H1 (cell line): ENCODE measurements around the gene CSNK1D. TPM values are rescaled to one million over a fixed set of nuclear protein-coding genes. Genes with fewer than 3 reads are reported as not detected.

Experiments used
- CTCF ChIA-PET: fragments of 300-600 bp; sonication (Branson Sonifier 250); formaldehyde crosslinking; loops from one replicate; lab custom pipeline; 2021; ENCODE audit not compliant: partially characterized antibody; lab: Charles Lee
- POLR2A ChIA-PET: fragments of 300-600 bp; sonication (Branson Sonifier 250); formaldehyde crosslinking; loops from one replicate; lab custom pipeline; 2021; ENCODE audit warnings: inconsistent platforms; ENCODE audit not compliant: partially characterized antibody; lab: Charles Lee
- DNase-seq, 2 experiments: peaks; one replicate each; pipeline versions ENCODE4 v3.0.0 to v3.0.0-alpha.2; 2010 to 2022; ENCODE audit warnings: low spot score in 2 of 2, low read depth in 1 of 2, mixed read lengths in 1 of 2
- FAIRE-seq: peaks from 2 replicates; lab custom pipeline; 2011; peaks lifted over from hg19 to GRCh38; lab: Jason Lieb, UNC
- H2AFZ ChIP-seq: 2 replicates; pipeline ENCODE4 v1.8.1; 2012; ENCODE audit warnings: low read length, inconsistent platforms
- H2AK5ac ChIP-seq: 2 replicates; pipeline ENCODE4 v1.6.1; 2013; ENCODE audit warnings: low read depth, low read length
- H2BK120ac ChIP-seq: replicated peaks from 2 replicates; pipeline ENCODE3; 2013; ENCODE audit warnings: low read depth, low read length, inconsistent platforms
- H2BK12ac ChIP-seq: 2 replicates; pipeline ENCODE4 v1.6.1; 2013; ENCODE audit warnings: low read depth, low read length
- H2BK15ac ChIP-seq: 2 replicates; pipeline ENCODE4 v1.6.1; 2013; ENCODE audit warnings: low read length
- H2BK20ac ChIP-seq: 2 replicates; pipeline ENCODE4 v1.6.1; 2013; ENCODE audit warnings: low read length
- H2BK5ac ChIP-seq: 2 replicates; pipeline ENCODE4 v1.6.1; 2013; ENCODE audit warnings: low read depth, low read length
- H3K14ac ChIP-seq: 2 replicates; pipeline ENCODE4 v1.6.1; 2013; ENCODE audit warnings: inconsistent platforms; ENCODE audit not compliant: insufficient read length
- H3K18ac ChIP-seq: 2 replicates; pipeline ENCODE4 v1.6.1; 2013; ENCODE audit warnings: low read length; ENCODE audit errors: extremely low read depth
- H3K23ac ChIP-seq: 2 replicates; pipeline ENCODE4 v1.6.1; 2013; ENCODE audit warnings: inconsistent platforms; ENCODE audit not compliant: insufficient read length
- H3K23me2 ChIP-seq: 2 replicates; pipeline ENCODE4 v1.6.1; 2013; ENCODE audit warnings: low read depth, low read length
- H3K27ac ChIP-seq: 2 replicates; pipeline ENCODE4 v1.6.1; 2011; ENCODE audit warnings: low read depth, low read length, inconsistent platforms
- H3K27me3 ChIP-seq, 4 experiments: replicated peaks in 1 of 4; 1 replicate in 1 of 4; 2 replicates in 3 of 4; pipeline versions ENCODE4 v1.6.1 to v1.8.1; 2011 to 2013; ENCODE audit warnings: low read length in 3 of 4, mild to moderate bottlenecking in 3 of 4, inconsistent platforms in 2 of 4, mixed read lengths in 2 of 4, moderate library complexity in 1 of 4; ENCODE audit not compliant: control insufficient read depth in 3 of 4, insufficient read depth in 3 of 4; ENCODE audit errors: extremely low read depth in 1 of 4
- H3K36me3 ChIP-seq, 4 experiments: 2 replicates each; pipeline versions ENCODE4 v1.6.1 to v1.8.1; 2011 to 2013; ENCODE audit warnings: mild to moderate bottlenecking in 4 of 4, low read length in 3 of 4, moderate library complexity in 2 of 4, control low read depth in 1 of 4, inconsistent platforms in 1 of 4; ENCODE audit not compliant: insufficient read depth in 4 of 4, control insufficient read depth in 2 of 4
- H3K4ac ChIP-seq: replicated peaks from 2 replicates; pipeline ENCODE3; 2013; ENCODE audit warnings: low read length, low read depth, mixed read lengths, inconsistent platforms; ENCODE audit not compliant: insufficient read length
- H3K4me1 ChIP-seq, 4 experiments: replicated peaks in 1 of 4; 1 replicate in 1 of 4; 2 replicates in 3 of 4; pipeline versions ENCODE4 v1.6.1 to v1.8.1; 2011 to 2013; ENCODE audit warnings: low read length in 3 of 4, inconsistent platforms in 2 of 4, mixed read lengths in 1 of 4; ENCODE audit not compliant: insufficient read depth in 4 of 4, control insufficient read depth in 3 of 4
- H3K4me2 ChIP-seq, 2 experiments: 2 replicates each; pipeline versions ENCODE4 v1.6.1 to v1.8.1; 2011 to 2013; ENCODE audit warnings: low read depth in 2 of 2, low read length in 2 of 2, control low read depth in 1 of 2, inconsistent platforms in 1 of 2, mild to moderate bottlenecking in 1 of 2; ENCODE audit not compliant: insufficient read depth in 1 of 2
- H3K4me3 ChIP-seq, 4 experiments: fragments of 200-600, 300-600 bp in 1 of 4; sonication (generic), shearing (Covaris generic), sonication (Bioruptor Twin) in 1 of 4; 2 replicates each; pipeline versions ENCODE4 v1.5.1 to v1.8.1; 2011 to 2016; ENCODE audit warnings: low read length in 4 of 4, low read depth in 3 of 4, control low read depth in 2 of 4, inconsistent platforms in 2 of 4, mild to moderate bottlenecking in 2 of 4, mixed read lengths in 1 of 4, moderate library complexity in 1 of 4; ENCODE audit not compliant: insufficient read depth in 2 of 4; ENCODE audit errors: extremely low read depth in 1 of 4
- H3K56ac ChIP-seq: replicated peaks from 2 replicates; pipeline ENCODE3; 2013; ENCODE audit warnings: low read depth, mild to moderate bottlenecking, mixed read lengths, low read length, inconsistent platforms; ENCODE audit not compliant: insufficient read length
- H3K79me1 ChIP-seq: 2 replicates; pipeline ENCODE4 v1.6.1; 2013; ENCODE audit warnings: low read depth, low read length, control low read depth
- H3K79me2 ChIP-seq, 2 experiments: 2 replicates each; pipeline versions ENCODE4 v1.6.1 to v1.8.1; 2012 to 2013; ENCODE audit warnings: low read length in 2 of 2, mild to moderate bottlenecking in 2 of 2, inconsistent platforms in 1 of 2; ENCODE audit not compliant: insufficient read depth in 2 of 2, control insufficient read depth in 1 of 2
- H3K9ac ChIP-seq, 4 experiments: replicated peaks in 1 of 4; 1 replicate in 1 of 4; 2 replicates in 3 of 4; pipeline versions ENCODE4 v1.6.1 to v1.8.1; 2011 to 2013; ENCODE audit warnings: low read depth in 3 of 4, low read length in 3 of 4, control low read depth in 2 of 4, mild to moderate bottlenecking in 2 of 4, moderate library complexity in 2 of 4, inconsistent platforms in 1 of 4; ENCODE audit errors: extremely low read depth in 1 of 4
- H3K9me3 ChIP-seq, 2 experiments: 2 replicates each; pipeline versions ENCODE4 v1.6.1 to v1.8.1; 2012 to 2013; ENCODE audit warnings: mild to moderate bottlenecking in 2 of 2, moderate library complexity in 2 of 2, control low read depth in 1 of 2, inconsistent platforms in 1 of 2, low read depth in 1 of 2, low read length in 1 of 2, mixed read lengths in 1 of 2; ENCODE audit not compliant: insufficient read depth in 2 of 2
- H4K20me1 ChIP-seq, 2 experiments: replicated peaks in 1 of 2; 2 replicates each; pipeline versions ENCODE3 to v1.8.1; 2011 to 2013; ENCODE audit warnings: inconsistent platforms in 2 of 2, low read length in 2 of 2, mild to moderate bottlenecking in 1 of 2; ENCODE audit not compliant: insufficient read depth in 2 of 2, control insufficient read depth in 1 of 2
- H4K5ac ChIP-seq: 2 replicates; pipeline ENCODE4 v1.6.1; 2013; ENCODE audit warnings: low read length, low read depth, mixed read lengths, inconsistent platforms; ENCODE audit not compliant: insufficient read length
- H4K8ac ChIP-seq: 2 replicates; pipeline ENCODE4 v1.8.0; 2013; ENCODE audit warnings: mild to moderate bottlenecking, moderate library complexity, low read length, inconsistent platforms; ENCODE audit not compliant: insufficient read depth; ENCODE audit errors: extremely low read depth
- H4K91ac ChIP-seq: replicated peaks from 2 replicates; pipeline ENCODE3; 2013; ENCODE audit warnings: low read length, mixed read lengths, inconsistent platforms; ENCODE audit not compliant: insufficient read length
- CREB1 ChIP-seq: IDR thresholded peaks from 2 replicates; pipeline ENCODE4 v1.6.1; 2012; ENCODE audit warnings: inconsistent platforms
- HDAC6 ChIP-seq: IDR thresholded peaks from one replicate; pipeline ENCODE4 v1.7.1; 2012; ENCODE audit warnings: low read depth, mild to moderate bottlenecking, inconsistent platforms, low read length, moderate library complexity
- RFX5 ChIP-seq: IDR thresholded peaks from 2 replicates; pipeline ENCODE4 v1.6.1; 2011; ENCODE audit warnings: low read depth, low read length, improper control_type of control experiment, borderline replicate concordance
- RNF2 ChIP-seq: fragments of 200-900, 300-1000 bp; sonication (generic); IDR thresholded peaks from 2 replicates; pipeline ENCODE4 v1.7.1; 2016; ENCODE audit warnings: borderline replicate concordance, low read depth, mild to moderate bottlenecking, antibody characterized with exemption, low read length; ENCODE audit not compliant: poor library complexity, severe bottlenecking; ENCODE audit errors: missing control alignments
- RXRA ChIP-seq: IDR thresholded peaks from 2 replicates; pipeline ENCODE4 v1.6.1; 2011; ENCODE audit warnings: low read depth, mild to moderate bottlenecking, low read length, moderate library complexity; ENCODE audit not compliant: insufficient read depth
- SIX5 ChIP-seq: IDR thresholded peaks from 2 replicates; pipeline ENCODE4 v1.6.1; 2011; ENCODE audit warnings: mild to moderate bottlenecking, low read depth, low read length
- TEAD4 ChIP-seq: IDR thresholded peaks from 2 replicates; pipeline ENCODE4 v1.6.1; 2012; ENCODE audit warnings: low read depth, low read length, inconsistent platforms, mixed read lengths
- WGBS, 2 experiments: shearing (Covaris generic) in 1 of 2; methylation state at CpG; one replicate each; pipeline versions ENCODE4 v1.1.6 to v1.1.7; 2013 to 2015; ENCODE audit warnings: low lambda C conversion rate in 2 of 2, mixed read lengths in 2 of 2, inconsistent platforms in 1 of 2, low coverage in 1 of 2, missing lambda C conversion rate in 1 of 2; ENCODE audit not compliant: insufficient replicate concordance in 2 of 2, insufficient coverage in 1 of 2, insufficient read length in 1 of 2; ENCODE audit errors: extremely low coverage in 1 of 2, missing lambda C conversion rate in 1 of 2; 5-methylcytosine and 5-hydroxymethylcytosine counted together
- polyA plus RNA-seq, 7 experiments: library from polyadenylated mRNA; depleted of rRNA in 3 of 7; stranded (reverse) in 5 of 7; unstranded in 2 of 7; fragments of >200 nt in 5 of 7; fragments of 200-250 nt in 2 of 7; gene quantifications; 1 replicate in 5 of 7; 2 replicates in 1 of 7; 4 replicates in 1 of 7; pipeline versions ENCODE4 v1.2.1 to v1.2.3, GENCODE V29; 2011 to 2013; ENCODE audit warnings: missing spikeins in 2 of 7, mixed read lengths in 2 of 7
- total RNA-seq: library from RNA; stranded (reverse); fragmentation: NEBNext Ultra II Directional; extraction: Animal tissue kit (Norgen Biotek cat#: 25700); gene quantifications from 2 replicates; pipeline ENCODE4 v1.2.1, GENCODE V29; 2021
- TF ChIP-seq, protein P1 (sequence below): IDR thresholded peaks from 2 replicates; pipeline ENCODE4 v1.6.1; 2011; ENCODE audit warnings: low read length, improper control_type of control experiment
- TF ChIP-seq, protein P2 (sequence below): IDR thresholded peaks from 2 replicates; pipeline ENCODE4 v1.6.1; 2012; ENCODE audit warnings: low read length, inconsistent platforms

Gene CSNK1D
- total and polyA plus RNA-seq, 2 of the 8 experiments (the other 6 are each of a cell fraction or from before 2014, with no cell fraction given) = 73.5 to 103 TPM

- Histone ChIP-seq H3K14ac (no peak overlapping the region), H3K4ac (no peak overlapping the region), H3K79me2 (no peaks in the 10 kb centered on the region), H3K23me2 (no peaks in the 10 kb centered on the region), H3K18ac (no peak overlapping the region), H2BK12ac (no peak overlapping the region), H3K79me1 (no peaks in the 10 kb centered on the region; the same call in 1 of the 2 replicates), H4K8ac (no peak overlapping the region), H3K9ac (no peak overlapping the region), H3K9me3 (no peaks in the 10 kb centered on the region), H3K27ac (no peak overlapping the region), H2BK5ac (no peak overlapping the region), H4K91ac (no peak overlapping the region), H2AFZ (no peak overlapping the region), H3K4me2 (no peak overlapping the region), H2AK5ac (no peak overlapping the region), H3K4me1 (no peaks in the 10 kb centered on the region), H3K4me3 (no peak overlapping the region), H4K5ac (no peak overlapping the region), H4K20me1 (peaks cover 4 to 7% of the 10 kb centered on the region in 2 experiments), H2BK20ac (no peak overlapping the region), H3K23ac (no peak overlapping the region), H3K36me3 (peaks cover 2 to 5% (median 4%) of the 10 kb centered on the region in 4 experiments; a peak in 3 of 8 replicates), H2BK15ac (no peak overlapping the region), H3K27me3 (no peaks in the 10 kb centered on the region), H2BK120ac (no peak overlapping the region), H3K56ac (no peak overlapping the region)
- whole genome bisulfite sequencing, 2 experiments = 84% methylated on average over 4 of the region's 4 CpGs; no CpG with 5 or more reads in 1 of the 2 experiments
- ChIA-PET POLR2A (no interaction called here), CTCF (interaction anchor here (1.4 kb wide), 1 partner anchor 9 kb away, joined by 3 read pairs; no protein-coding TSS in a partner anchor)
- DNase-seq (no peak), FAIRE-seq (no peak)
- TF ChIP-seq HDAC6 = no peak
- TF ChIP-seq, protein P1, sequence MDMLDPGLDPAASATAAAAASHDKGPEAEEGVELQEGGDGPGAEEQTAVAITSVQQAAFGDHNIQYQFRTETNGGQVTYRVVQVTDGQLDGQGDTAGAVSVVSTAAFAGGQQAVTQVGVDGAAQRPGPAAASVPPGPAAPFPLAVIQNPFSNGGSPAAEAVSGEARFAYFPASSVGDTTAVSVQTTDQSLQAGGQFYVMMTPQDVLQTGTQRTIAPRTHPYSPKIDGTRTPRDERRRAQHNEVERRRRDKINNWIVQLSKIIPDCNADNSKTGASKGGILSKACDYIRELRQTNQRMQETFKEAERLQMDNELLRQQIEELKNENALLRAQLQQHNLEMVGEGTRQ = no peak
- TF ChIP-seq RNF2 = no peak
- TF ChIP-seq RFX5 = no peak
- no peak for TF ChIP-seq SIX5
- TF ChIP-seq, protein P2, sequence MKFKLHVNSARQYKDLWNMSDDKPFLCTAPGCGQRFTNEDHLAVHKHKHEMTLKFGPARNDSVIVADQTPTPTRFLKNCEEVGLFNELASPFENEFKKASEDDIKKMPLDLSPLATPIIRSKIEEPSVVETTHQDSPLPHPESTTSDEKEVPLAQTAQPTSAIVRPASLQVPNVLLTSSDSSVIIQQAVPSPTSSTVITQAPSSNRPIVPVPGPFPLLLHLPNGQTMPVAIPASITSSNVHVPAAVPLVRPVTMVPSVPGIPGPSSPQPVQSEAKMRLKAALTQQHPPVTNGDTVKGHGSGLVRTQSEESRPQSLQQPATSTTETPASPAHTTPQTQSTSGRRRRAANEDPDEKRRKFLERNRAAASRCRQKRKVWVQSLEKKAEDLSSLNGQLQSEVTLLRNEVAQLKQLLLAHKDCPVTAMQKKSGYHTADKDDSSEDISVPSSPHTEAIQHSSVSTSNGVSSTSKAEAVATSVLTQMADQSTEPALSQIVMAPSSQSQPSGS = no peak
- no peak for TF ChIP-seq CREB1
- TF ChIP-seq RXRA = no peak
- no peak for TF ChIP-seq TEAD4
Measured at GRCh38 chr17:82198092-82198491, 75.4 kb downstream of the CSNK1D start.
